Measurements from ENCODE around the gene CNKSR2.

- no peak for TF ChIP-seq CTCF (IDR thresholded peaks at IDR 0.05; ENCODE audit: low read length)
- no peak for TF ChIP-seq EZH2phosphoT487 (IDR thresholded peaks at IDR 0.05; ENCODE audit: low read length)
Measured at GRCh38 chrX:21427086-21427485, 52.9 kb downstream of the CNKSR2 start.
